Brain microvascular endothelial cell (primary cell): ENCODE results near the gene HDAC7.
A peak's percentile ranks its signal among the peaks of the same experiment; 100 is the strongest.

Experiments
- DNase-seq: peaks from one replicate; pipeline ENCODE4 v3.0.0-alpha.2; 2020
- H3K27ac ChIP-seq: fragments of 250-450 bp; sonication (Bioruptor Pico); 2 replicates; pipeline ENCODE4 v1.5.1; 2020; ENCODE audit warnings: mild to moderate bottlenecking, moderate library complexity
- H3K27me3 ChIP-seq: fragments of 250-450 bp; sonication (Bioruptor Pico); replicated peaks from 2 replicates; pipeline ENCODE4 v1.5.1; 2020; ENCODE audit warnings: mild to moderate bottlenecking
- H3K36me3 ChIP-seq: fragments of 250-450 bp; sonication (Bioruptor Pico); replicated peaks from 2 replicates; pipeline ENCODE4 v1.5.1; 2020; ENCODE audit warnings: mild to moderate bottlenecking
- H3K4me3 ChIP-seq: 2 replicates; pipeline ENCODE4 v1.5.1; 2011; ENCODE audit warnings: low read depth, mild to moderate bottlenecking, control low read depth, low read length, moderate library complexity
- CTCF ChIP-seq: IDR thresholded peaks from 2 replicates; pipeline ENCODE4 v1.5.1; 2011; ENCODE audit warnings: low read depth, mild to moderate bottlenecking, moderate library complexity, low read length, control low read depth, inconsistent platforms; ENCODE audit errors: missing control alignments
- in situ Hi-C: cut with HindIII; loops from 2 replicates; pipeline ENCODE4 v1.10.0; 2017; ENCODE audit warnings: low sequenced_read_pairs, low pct_ligation_motif_present

The HDAC7 gene

GRCh38 chr12:47773858-47774580 is 45.7 kb downstream of the HDAC7 start:
- no peak for DNase-seq
- H3K27me3 ChIP-seq = no peaks in the 10 kb centered on the region
- in situ Hi-C loops = no loop called here
- H3K27ac ChIP-seq = no peak overlapping the region
- H3K4me3 ChIP-seq = peak overlapping the region; percentile 55
- TF ChIP-seq CTCF = no peak
- no peaks in the 10 kb centered on the region for H3K36me3 ChIP-seq

GRCh38 chr12:47773062-47773857 is 46.4 kb downstream of the HDAC7 start, which contains the start of gene SLC48A1:
SLC48A1 (plus strand) TSS chr12:47773238; CDS start chr12:47773305, 67 bp downstream.
- no peak for DNase-seq
- Histone ChIP-seq H3K27me3 (no peaks in the 10 kb centered on the region), H3K36me3 (no peaks in the 10 kb centered on the region), H3K27ac (no peak within 1 kb of the TSS), H3K4me3 (peak within 1 kb of the TSS; percentile 55)
- peak; percentile 43 for TF ChIP-seq CTCF
- in situ Hi-C loops = no loop called here

GRCh38 chr12:47772738-47773061 is 47.0 kb downstream of the HDAC7 start:
- Histone ChIP-seq H3K36me3 (no peaks in the 10 kb centered on the region), H3K4me3 (peak overlapping the region; percentile 55), H3K27ac (no peak overlapping the region), H3K27me3 (no peaks in the 10 kb centered on the region)
- TF ChIP-seq CTCF = no peak
- in situ Hi-C loops = no loop called here
- DNase-seq = no peak

- TF ChIP-seq CTCF = no peak
- no peaks in the 10 kb centered on the region for H3K36me3 ChIP-seq
- no peaks in the 10 kb centered on the region for H3K27me3 ChIP-seq
- H3K27ac ChIP-seq = no peak overlapping the region
- H3K4me3 ChIP-seq = no peak overlapping the region
- in situ Hi-C loops = no loop called here
- DNase-seq = no peak
Measured at GRCh38 chr12:47772094-47772660, 47.5 kb downstream of the HDAC7 start.

GRCh38 chr12:47771304-47771703 is 48.4 kb downstream of the HDAC7 start:
- no peak for TF ChIP-seq CTCF
- no peaks in the 10 kb centered on the region for H3K27me3 ChIP-seq
- no peak overlapping the region for H3K27ac ChIP-seq
- no peaks in the 10 kb centered on the region for H3K36me3 ChIP-seq
- no peak overlapping the region for H3K4me3 ChIP-seq
- in situ Hi-C loops = no loop called here
- no peak for DNase-seq
